H1 (cell line): ENCODE data around the gene ELAPOR1. TPM values are rescaled to one million over a fixed set of nuclear protein-coding genes. Genes with fewer than 3 reads are reported as not detected.

Experiments used
- CTCF ChIA-PET: fragments of 300-600 bp; sonication (Branson Sonifier 250); formaldehyde crosslinking; loops from one replicate; lab custom pipeline; 2021; ENCODE audit not compliant: partially characterized antibody; lab: Charles Lee
- POLR2A ChIA-PET: fragments of 300-600 bp; sonication (Branson Sonifier 250); formaldehyde crosslinking; loops from one replicate; lab custom pipeline; 2021; ENCODE audit warnings: inconsistent platforms; ENCODE audit not compliant: partially characterized antibody; lab: Charles Lee
- DNase-seq, 2 experiments: peaks; one replicate each; pipeline versions ENCODE4 v3.0.0 to v3.0.0-alpha.2; 2010 to 2022; ENCODE audit warnings: low spot score in 2 of 2, low read depth in 1 of 2, mixed read lengths in 1 of 2
- FAIRE-seq: peaks from 2 replicates; lab custom pipeline; 2011; peaks lifted over from hg19 to GRCh38; lab: Jason Lieb, UNC
- H2AFZ ChIP-seq: 2 replicates; pipeline ENCODE4 v1.8.1; 2012; ENCODE audit warnings: low read length, inconsistent platforms
- H2AK5ac ChIP-seq: 2 replicates; pipeline ENCODE4 v1.6.1; 2013; ENCODE audit warnings: low read depth, low read length
- H2BK120ac ChIP-seq: replicated peaks from 2 replicates; pipeline ENCODE3; 2013; ENCODE audit warnings: low read depth, low read length, inconsistent platforms
- H2BK12ac ChIP-seq: 2 replicates; pipeline ENCODE4 v1.6.1; 2013; ENCODE audit warnings: low read depth, low read length
- H2BK15ac ChIP-seq: 2 replicates; pipeline ENCODE4 v1.6.1; 2013; ENCODE audit warnings: low read length
- H2BK20ac ChIP-seq: 2 replicates; pipeline ENCODE4 v1.6.1; 2013; ENCODE audit warnings: low read length
- H2BK5ac ChIP-seq: 2 replicates; pipeline ENCODE4 v1.6.1; 2013; ENCODE audit warnings: low read depth, low read length
- H3K14ac ChIP-seq: 2 replicates; pipeline ENCODE4 v1.6.1; 2013; ENCODE audit warnings: inconsistent platforms; ENCODE audit not compliant: insufficient read length
- H3K18ac ChIP-seq: 2 replicates; pipeline ENCODE4 v1.6.1; 2013; ENCODE audit warnings: low read length; ENCODE audit errors: extremely low read depth
- H3K23ac ChIP-seq: 2 replicates; pipeline ENCODE4 v1.6.1; 2013; ENCODE audit warnings: inconsistent platforms; ENCODE audit not compliant: insufficient read length
- H3K23me2 ChIP-seq: 2 replicates; pipeline ENCODE4 v1.6.1; 2013; ENCODE audit warnings: low read depth, low read length
- H3K27ac ChIP-seq: 2 replicates; pipeline ENCODE4 v1.6.1; 2011; ENCODE audit warnings: low read depth, low read length, inconsistent platforms
- H3K27me3 ChIP-seq, 4 experiments: replicated peaks in 1 of 4; 1 replicate in 1 of 4; 2 replicates in 3 of 4; pipeline versions ENCODE4 v1.6.1 to v1.8.1; 2011 to 2013; ENCODE audit warnings: low read length in 3 of 4, mild to moderate bottlenecking in 3 of 4, inconsistent platforms in 2 of 4, mixed read lengths in 2 of 4, moderate library complexity in 1 of 4; ENCODE audit not compliant: control insufficient read depth in 3 of 4, insufficient read depth in 3 of 4; ENCODE audit errors: extremely low read depth in 1 of 4
- H3K36me3 ChIP-seq, 4 experiments: 2 replicates each; pipeline versions ENCODE4 v1.6.1 to v1.8.1; 2011 to 2013; ENCODE audit warnings: mild to moderate bottlenecking in 4 of 4, low read length in 3 of 4, moderate library complexity in 2 of 4, control low read depth in 1 of 4, inconsistent platforms in 1 of 4; ENCODE audit not compliant: insufficient read depth in 4 of 4, control insufficient read depth in 2 of 4
- H3K4ac ChIP-seq: replicated peaks from 2 replicates; pipeline ENCODE3; 2013; ENCODE audit warnings: low read length, low read depth, mixed read lengths, inconsistent platforms; ENCODE audit not compliant: insufficient read length
- H3K4me1 ChIP-seq, 4 experiments: replicated peaks in 1 of 4; 1 replicate in 1 of 4; 2 replicates in 3 of 4; pipeline versions ENCODE4 v1.6.1 to v1.8.1; 2011 to 2013; ENCODE audit warnings: low read length in 3 of 4, inconsistent platforms in 2 of 4, mixed read lengths in 1 of 4; ENCODE audit not compliant: insufficient read depth in 4 of 4, control insufficient read depth in 3 of 4
- H3K4me2 ChIP-seq, 2 experiments: 2 replicates each; pipeline versions ENCODE4 v1.6.1 to v1.8.1; 2011 to 2013; ENCODE audit warnings: low read depth in 2 of 2, low read length in 2 of 2, control low read depth in 1 of 2, inconsistent platforms in 1 of 2, mild to moderate bottlenecking in 1 of 2; ENCODE audit not compliant: insufficient read depth in 1 of 2
- H3K4me3 ChIP-seq, 4 experiments: fragments of 200-600, 300-600 bp in 1 of 4; sonication (generic), shearing (Covaris generic), sonication (Bioruptor Twin) in 1 of 4; 2 replicates each; pipeline versions ENCODE4 v1.5.1 to v1.8.1; 2011 to 2016; ENCODE audit warnings: low read length in 4 of 4, low read depth in 3 of 4, control low read depth in 2 of 4, inconsistent platforms in 2 of 4, mild to moderate bottlenecking in 2 of 4, mixed read lengths in 1 of 4, moderate library complexity in 1 of 4; ENCODE audit not compliant: insufficient read depth in 2 of 4; ENCODE audit errors: extremely low read depth in 1 of 4
- H3K56ac ChIP-seq: replicated peaks from 2 replicates; pipeline ENCODE3; 2013; ENCODE audit warnings: low read depth, mild to moderate bottlenecking, mixed read lengths, low read length, inconsistent platforms; ENCODE audit not compliant: insufficient read length
- H3K79me1 ChIP-seq: 2 replicates; pipeline ENCODE4 v1.6.1; 2013; ENCODE audit warnings: low read depth, low read length, control low read depth
- H3K79me2 ChIP-seq, 2 experiments: 2 replicates each; pipeline versions ENCODE4 v1.6.1 to v1.8.1; 2012 to 2013; ENCODE audit warnings: low read length in 2 of 2, mild to moderate bottlenecking in 2 of 2, inconsistent platforms in 1 of 2; ENCODE audit not compliant: insufficient read depth in 2 of 2, control insufficient read depth in 1 of 2
- H3K9ac ChIP-seq, 4 experiments: replicated peaks in 1 of 4; 1 replicate in 1 of 4; 2 replicates in 3 of 4; pipeline versions ENCODE4 v1.6.1 to v1.8.1; 2011 to 2013; ENCODE audit warnings: low read depth in 3 of 4, low read length in 3 of 4, control low read depth in 2 of 4, mild to moderate bottlenecking in 2 of 4, moderate library complexity in 2 of 4, inconsistent platforms in 1 of 4; ENCODE audit errors: extremely low read depth in 1 of 4
- H3K9me3 ChIP-seq, 2 experiments: 2 replicates each; pipeline versions ENCODE4 v1.6.1 to v1.8.1; 2012 to 2013; ENCODE audit warnings: mild to moderate bottlenecking in 2 of 2, moderate library complexity in 2 of 2, control low read depth in 1 of 2, inconsistent platforms in 1 of 2, low read depth in 1 of 2, low read length in 1 of 2, mixed read lengths in 1 of 2; ENCODE audit not compliant: insufficient read depth in 2 of 2
- H4K20me1 ChIP-seq, 2 experiments: replicated peaks in 1 of 2; 2 replicates each; pipeline versions ENCODE3 to v1.8.1; 2011 to 2013; ENCODE audit warnings: inconsistent platforms in 2 of 2, low read length in 2 of 2, mild to moderate bottlenecking in 1 of 2; ENCODE audit not compliant: insufficient read depth in 2 of 2, control insufficient read depth in 1 of 2
- H4K5ac ChIP-seq: 2 replicates; pipeline ENCODE4 v1.6.1; 2013; ENCODE audit warnings: low read length, low read depth, mixed read lengths, inconsistent platforms; ENCODE audit not compliant: insufficient read length
- H4K8ac ChIP-seq: 2 replicates; pipeline ENCODE4 v1.8.0; 2013; ENCODE audit warnings: mild to moderate bottlenecking, moderate library complexity, low read length, inconsistent platforms; ENCODE audit not compliant: insufficient read depth; ENCODE audit errors: extremely low read depth
- H4K91ac ChIP-seq: replicated peaks from 2 replicates; pipeline ENCODE3; 2013; ENCODE audit warnings: low read length, mixed read lengths, inconsistent platforms; ENCODE audit not compliant: insufficient read length
- FOSL1 ChIP-seq: IDR thresholded peaks from 2 replicates; pipeline ENCODE4 v1.6.1; 2011; ENCODE audit warnings: mild to moderate bottlenecking, low read depth, low read length, moderate library complexity; ENCODE audit not compliant: insufficient read depth
- POLR2AphosphoS5 ChIP-seq: IDR thresholded peaks from 2 replicates; pipeline ENCODE4 v1.6.1; 2011; ENCODE audit warnings: low read depth, low read length
- SUZ12 ChIP-seq: fragments of 200-600 bp; sonication (generic); IDR thresholded peaks from 2 replicates; pipeline ENCODE4 v1.6.1; 2012; ENCODE audit warnings: mild to moderate bottlenecking, inconsistent platforms, low read length, moderate library complexity, mixed read lengths
- WGBS, 2 experiments: shearing (Covaris generic) in 1 of 2; methylation state at CpG; one replicate each; pipeline versions ENCODE4 v1.1.6 to v1.1.7; 2013 to 2015; ENCODE audit warnings: low lambda C conversion rate in 2 of 2, mixed read lengths in 2 of 2, inconsistent platforms in 1 of 2, low coverage in 1 of 2, missing lambda C conversion rate in 1 of 2; ENCODE audit not compliant: insufficient replicate concordance in 2 of 2, insufficient coverage in 1 of 2, insufficient read length in 1 of 2; ENCODE audit errors: extremely low coverage in 1 of 2, missing lambda C conversion rate in 1 of 2; 5-methylcytosine and 5-hydroxymethylcytosine counted together
- polyA plus RNA-seq, 7 experiments: library from polyadenylated mRNA; depleted of rRNA in 3 of 7; stranded (reverse) in 5 of 7; unstranded in 2 of 7; fragments of >200 nt in 5 of 7; fragments of 200-250 nt in 2 of 7; gene quantifications; 1 replicate in 5 of 7; 2 replicates in 1 of 7; 4 replicates in 1 of 7; pipeline versions ENCODE4 v1.2.1 to v1.2.3, GENCODE V29; 2011 to 2013; ENCODE audit warnings: missing spikeins in 2 of 7, mixed read lengths in 2 of 7
- total RNA-seq: library from RNA; stranded (reverse); fragmentation: NEBNext Ultra II Directional; extraction: Animal tissue kit (Norgen Biotek cat#: 25700); gene quantifications from 2 replicates; pipeline ENCODE4 v1.2.1, GENCODE V29; 2021

The ELAPOR1 gene
- total and polyA plus RNA-seq, 2 of the 8 experiments (the other 6 are each of a cell fraction or from before 2014, with no cell fraction given): 1.2 to 2.5 TPM

GRCh38 chr1:109158433-109158832, 44.5 kb downstream of the ELAPOR1 start:
- no peaks in the 10 kb centered on the region for H3K79me2 ChIP-seq
- FAIRE-seq (no peak), DNase-seq (no peak)
- no peak overlapping the region for H3K23ac ChIP-seq
- H2BK120ac ChIP-seq: no peak overlapping the region
- no peak overlapping the region for H3K56ac ChIP-seq
- CTCF ChIA-PET: interaction anchor here (0.9 kb wide), 1 partner anchor 221 kb away, joined by 4 read pairs; no protein-coding TSS in a partner anchor
- no peak overlapping the region for H4K91ac ChIP-seq
- H2BK12ac ChIP-seq: no peak overlapping the region
- no peaks in the 10 kb centered on the region for H3K23me2 ChIP-seq
- no peaks in the 10 kb centered on the region for H3K36me3 ChIP-seq
- 91% methylated on average over 7 of the region's 7 CpGs; no CpG with 5 or more reads in 1 of the 2 experiments for WGBS, 2 experiments
- H4K8ac ChIP-seq: no peak overlapping the region
- no peak overlapping the region for H3K4me2 ChIP-seq
- no peak overlapping the region for H4K5ac ChIP-seq
- no peak overlapping the region for H3K27ac ChIP-seq
- H3K27me3 ChIP-seq: no peaks in the 10 kb centered on the region
- no peak for TF ChIP-seq POLR2AphosphoS5
- TF ChIP-seq FOSL1: no peak
- TF ChIP-seq SUZ12: no peak
- H2AK5ac ChIP-seq: no peak overlapping the region
- no peaks in the 10 kb centered on the region for H4K20me1 ChIP-seq
- no peaks in the 10 kb centered on the region for H3K79me1 ChIP-seq
- H3K4ac ChIP-seq: no peak overlapping the region
- H2BK5ac ChIP-seq: no peak overlapping the region
- no peak overlapping the region for H3K4me3 ChIP-seq
- H2BK15ac ChIP-seq: no peak overlapping the region
- H3K18ac ChIP-seq: no peak overlapping the region
- POLR2A ChIA-PET: no interaction called here
- no peaks in the 10 kb centered on the region for H3K9me3 ChIP-seq
- peaks cover 0 to 3% (median 0%) of the 10 kb centered on the region in 4 experiments; a peak in 1 of 7 replicates for H3K4me1 ChIP-seq
- H2BK20ac ChIP-seq: no peak overlapping the region
- H3K14ac ChIP-seq: no peak overlapping the region
- no peak overlapping the region for H2AFZ ChIP-seq
- no peak overlapping the region for H3K9ac ChIP-seq
